ENCODE measurements around the gene OR5B3.

GRCh38 chr11:58446294-58446693 lies 39.6 kb upstream of the OR5B3 start:
- TF ChIP-seq, protein P1, sequence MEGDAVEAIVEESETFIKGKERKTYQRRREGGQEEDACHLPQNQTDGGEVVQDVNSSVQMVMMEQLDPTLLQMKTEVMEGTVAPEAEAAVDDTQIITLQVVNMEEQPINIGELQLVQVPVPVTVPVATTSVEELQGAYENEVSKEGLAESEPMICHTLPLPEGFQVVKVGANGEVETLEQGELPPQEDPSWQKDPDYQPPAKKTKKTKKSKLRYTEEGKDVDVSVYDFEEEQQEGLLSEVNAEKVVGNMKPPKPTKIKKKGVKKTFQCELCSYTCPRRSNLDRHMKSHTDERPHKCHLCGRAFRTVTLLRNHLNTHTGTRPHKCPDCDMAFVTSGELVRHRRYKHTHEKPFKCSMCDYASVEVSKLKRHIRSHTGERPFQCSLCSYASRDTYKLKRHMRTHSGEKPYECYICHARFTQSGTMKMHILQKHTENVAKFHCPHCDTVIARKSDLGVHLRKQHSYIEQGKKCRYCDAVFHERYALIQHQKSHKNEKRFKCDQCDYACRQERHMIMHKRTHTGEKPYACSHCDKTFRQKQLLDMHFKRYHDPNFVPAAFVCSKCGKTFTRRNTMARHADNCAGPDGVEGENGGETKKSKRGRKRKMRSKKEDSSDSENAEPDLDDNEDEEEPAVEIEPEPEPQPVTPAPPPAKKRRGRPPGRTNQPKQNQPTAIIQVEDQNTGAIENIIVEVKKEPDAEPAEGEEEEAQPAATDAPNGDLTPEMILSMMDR (IDR thresholded peaks at IDR 0.05) = no peak
- TF ChIP-seq POLR2AphosphoS5 (IDR thresholded peaks at IDR 0.05) (no peak), POLR2A (IDR thresholded peaks at IDR 0.05) (no peak)
